ENCODE results near the gene PLBD1. TPM values are rescaled to one million over a fixed set of nuclear protein-coding genes. Genes with fewer than 3 reads are reported as not detected.

The PLBD1 gene
- total RNA-seq, 1 donor from 2014 or later, result 106 TPM

- Histone ChIP-seq H3K9me3 (peaks cover 15% of the 10 kb centered on the region), H3K27ac (no peak overlapping the region), H3K4me1 (no peaks in the 10 kb centered on the region), H3K36me3 (no peaks in the 10 kb centered on the region), H3K4me3 (no peak overlapping the region), H3K27me3 (ENCODE audit: low read depth) (no peaks in the 10 kb centered on the region)
- ATAC-seq (no peak), DNase-seq (no peak)
- no peak for TF ChIP-seq CTCF (IDR thresholded peaks at IDR 0.05)
- intact Hi-C loops (cut with DNase I), result no loop called here
These were observed 45.9 kb downstream of the PLBD1 start for GRCh38 chr12:14521822-14522221.

GRCh38 chr12:14514946-14515345 lies 52.7 kb downstream of the PLBD1 start:
- no peak for ATAC-seq
- intact Hi-C loops (cut with DNase I), result no loop called here

GRCh38 chr12:14514154-14514842 lies 53.4 kb downstream of the PLBD1 start:
- no peaks in the 10 kb centered on the region for H3K36me3 ChIP-seq
- H3K4me1 ChIP-seq, result no peaks in the 10 kb centered on the region
- DNase-seq (no peak), ATAC-seq (peak; percentile 93 to 97)
- intact Hi-C loops (cut with DNase I), result no loop called here
- no peaks in the 10 kb centered on the region for H3K9me3 ChIP-seq
- H3K27me3 ChIP-seq (ENCODE audit: low read depth), result no peaks in the 10 kb centered on the region
- no peak overlapping the region for H3K4me3 ChIP-seq
- TF ChIP-seq CTCF (IDR thresholded peaks at IDR 0.05), result peak; percentile 54
- H3K27ac ChIP-seq, result no peak overlapping the region

More at GRCh38 chr12:14514946-14515345, 52.7 kb downstream of the PLBD1 start:
- H3K36me3 ChIP-seq, result no peaks in the 10 kb centered on the region
- TF ChIP-seq CTCF (IDR thresholded peaks at IDR 0.05), result no peak
- H3K27me3 ChIP-seq (ENCODE audit: low read depth), result no peaks in the 10 kb centered on the region
- H3K27ac ChIP-seq, result no peak overlapping the region
- no peaks in the 10 kb centered on the region for H3K9me3 ChIP-seq
- no peak overlapping the region for H3K4me3 ChIP-seq
- no peak for DNase-seq
- H3K4me1 ChIP-seq, result no peaks in the 10 kb centered on the region

- Histone ChIP-seq H3K4me1 (no peaks in the 10 kb centered on the region), H3K4me3 (no peak overlapping the region), H3K27ac (no peak overlapping the region), H3K27me3 (ENCODE audit: low read depth) (no peaks in the 10 kb centered on the region), H3K9me3 (no peaks in the 10 kb centered on the region), H3K36me3 (peaks cover 16% of the 10 kb centered on the region)
- ATAC-seq (no peak), DNase-seq (no peak)
- no peak for TF ChIP-seq CTCF (IDR thresholded peaks at IDR 0.05)
- intact Hi-C loops (cut with DNase I), result no loop called here
These were observed 57.1 kb downstream of the PLBD1 start for GRCh38 chr12:14510574-14510973.

GRCh38 chr12:14505626-14506596 lies 61.8 kb downstream of the PLBD1 start:
- intact Hi-C loops (cut with DNase I), result no loop called here
- H3K27me3 ChIP-seq (ENCODE audit: low read depth), result no peaks in the 10 kb centered on the region
- H3K4me1 ChIP-seq, result no peaks in the 10 kb centered on the region
- no peak overlapping the region for H3K27ac ChIP-seq
- ATAC-seq (no peak), DNase-seq (no peak)
- no peak overlapping the region for H3K4me3 ChIP-seq
- TF ChIP-seq CTCF (IDR thresholded peaks at IDR 0.05), result no peak
- no peaks in the 10 kb centered on the region for H3K9me3 ChIP-seq
- peaks cover 51% of the 10 kb centered on the region for H3K36me3 ChIP-seq

Measured in lower lobe of right lung (tissue), 2 donors.